Right lobe of liver (tissue), 4 donors: Measurements from ENCODE around the gene HGFAC.

Experiments
- POLR2A ChIP-seq: fragments of 450-650 bp; IDR thresholded peaks from one replicate; pipeline ENCODE4 v1.6.1; 2017; ENCODE audit warnings: antibody characterized with exemption, mild to moderate bottlenecking
- TF ChIP-seq, protein P1 (sequence below), 4 donors: fragments of 200-600 bp in 3 of 4; fragments of 450-650 bp in 1 of 4; IDR thresholded peaks; one replicate each; pipeline versions ENCODE4 v1.5.1 to v1.8.0; 2016 to 2022; ENCODE audit warnings: antibody characterized with exemption in 4 of 4, mild to moderate bottlenecking in 2 of 4
- donor health status: DM: no; HTN: no; CAD: no.
- donor health status: DM: no; HTN: no; CAD: no.
- donor health status: DM: no; HTN: yes; CAD: no.

DNA sequence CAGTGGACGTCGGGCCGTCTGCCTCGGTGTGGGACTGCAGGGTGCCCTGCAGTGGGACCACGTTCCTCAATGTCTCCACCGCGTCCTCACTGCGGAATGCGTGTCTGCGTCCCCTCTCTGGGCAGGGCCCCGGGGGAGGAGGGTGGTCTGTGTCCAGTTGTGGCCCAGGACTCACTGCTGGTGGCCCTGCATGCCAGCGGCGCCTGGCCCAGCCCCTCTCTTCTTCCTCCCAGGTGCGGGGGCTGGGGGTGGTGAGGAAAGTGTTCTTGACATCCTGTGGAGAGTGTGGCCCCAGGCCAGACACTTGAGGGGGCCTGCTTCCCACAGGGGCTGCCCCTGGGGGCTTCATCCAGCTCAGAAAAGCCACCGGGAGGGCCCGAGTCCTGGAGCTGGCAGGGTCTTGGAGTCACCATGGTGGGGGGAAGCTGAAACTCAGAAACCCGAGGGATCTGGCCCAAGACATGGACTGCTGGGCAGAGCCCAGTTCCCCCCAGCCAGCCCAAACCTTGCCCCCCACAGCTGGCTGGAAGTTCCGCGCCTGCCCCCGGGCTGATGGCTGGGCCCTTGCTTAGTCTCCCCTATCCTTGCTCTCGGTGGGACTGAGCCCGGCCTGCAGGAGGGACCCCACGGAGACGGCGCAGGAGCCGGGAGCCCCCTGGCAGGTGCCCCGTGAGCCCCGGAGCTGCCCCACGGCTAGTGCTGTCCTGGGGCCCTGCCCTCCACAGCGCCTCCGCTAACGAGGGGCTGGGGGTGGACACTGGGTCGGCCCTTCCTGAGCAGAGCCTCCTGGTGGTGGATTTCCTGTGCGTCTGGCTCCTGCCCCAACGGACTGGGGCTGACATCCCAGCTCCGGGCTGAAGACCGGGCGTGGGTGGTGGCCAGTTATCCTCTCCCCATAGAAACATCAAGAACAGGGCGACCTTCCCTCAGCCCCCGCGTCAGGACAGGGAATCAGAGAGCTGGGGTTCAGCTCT lies 24.2 kb downstream of the HGFAC start:
- no peak for TF ChIP-seq POLR2A
- TF ChIP-seq, protein P1, sequence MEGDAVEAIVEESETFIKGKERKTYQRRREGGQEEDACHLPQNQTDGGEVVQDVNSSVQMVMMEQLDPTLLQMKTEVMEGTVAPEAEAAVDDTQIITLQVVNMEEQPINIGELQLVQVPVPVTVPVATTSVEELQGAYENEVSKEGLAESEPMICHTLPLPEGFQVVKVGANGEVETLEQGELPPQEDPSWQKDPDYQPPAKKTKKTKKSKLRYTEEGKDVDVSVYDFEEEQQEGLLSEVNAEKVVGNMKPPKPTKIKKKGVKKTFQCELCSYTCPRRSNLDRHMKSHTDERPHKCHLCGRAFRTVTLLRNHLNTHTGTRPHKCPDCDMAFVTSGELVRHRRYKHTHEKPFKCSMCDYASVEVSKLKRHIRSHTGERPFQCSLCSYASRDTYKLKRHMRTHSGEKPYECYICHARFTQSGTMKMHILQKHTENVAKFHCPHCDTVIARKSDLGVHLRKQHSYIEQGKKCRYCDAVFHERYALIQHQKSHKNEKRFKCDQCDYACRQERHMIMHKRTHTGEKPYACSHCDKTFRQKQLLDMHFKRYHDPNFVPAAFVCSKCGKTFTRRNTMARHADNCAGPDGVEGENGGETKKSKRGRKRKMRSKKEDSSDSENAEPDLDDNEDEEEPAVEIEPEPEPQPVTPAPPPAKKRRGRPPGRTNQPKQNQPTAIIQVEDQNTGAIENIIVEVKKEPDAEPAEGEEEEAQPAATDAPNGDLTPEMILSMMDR (IDR thresholded peaks at IDR 0.05) = peak in 1 of 4 donors; percentile 10
